ENCODE measurements around the gene CCDC40. TPM values are rescaled to one million over a fixed set of nuclear protein-coding genes. Genes with fewer than 3 reads are reported as not detected.
A peak's percentile ranks its signal among the peaks of the same experiment; 100 is the strongest.

The CCDC40 gene
- total and polyA plus RNA-seq, 2 donors (not counting 1 experiment from before 2014, with no cell fraction given), result 0.53 to 1.5 TPM

GRCh38 chr17:80003969-80004368, 32.5 kb upstream of the CCDC40 start:
- TF ChIP-seq, protein P1, sequence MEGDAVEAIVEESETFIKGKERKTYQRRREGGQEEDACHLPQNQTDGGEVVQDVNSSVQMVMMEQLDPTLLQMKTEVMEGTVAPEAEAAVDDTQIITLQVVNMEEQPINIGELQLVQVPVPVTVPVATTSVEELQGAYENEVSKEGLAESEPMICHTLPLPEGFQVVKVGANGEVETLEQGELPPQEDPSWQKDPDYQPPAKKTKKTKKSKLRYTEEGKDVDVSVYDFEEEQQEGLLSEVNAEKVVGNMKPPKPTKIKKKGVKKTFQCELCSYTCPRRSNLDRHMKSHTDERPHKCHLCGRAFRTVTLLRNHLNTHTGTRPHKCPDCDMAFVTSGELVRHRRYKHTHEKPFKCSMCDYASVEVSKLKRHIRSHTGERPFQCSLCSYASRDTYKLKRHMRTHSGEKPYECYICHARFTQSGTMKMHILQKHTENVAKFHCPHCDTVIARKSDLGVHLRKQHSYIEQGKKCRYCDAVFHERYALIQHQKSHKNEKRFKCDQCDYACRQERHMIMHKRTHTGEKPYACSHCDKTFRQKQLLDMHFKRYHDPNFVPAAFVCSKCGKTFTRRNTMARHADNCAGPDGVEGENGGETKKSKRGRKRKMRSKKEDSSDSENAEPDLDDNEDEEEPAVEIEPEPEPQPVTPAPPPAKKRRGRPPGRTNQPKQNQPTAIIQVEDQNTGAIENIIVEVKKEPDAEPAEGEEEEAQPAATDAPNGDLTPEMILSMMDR (conservative IDR thresholded peaks at IDR 0.05 in 1 of 2, IDR thresholded peaks at IDR 0.05 in 1 of 2; ENCODE audit: low read depth in 1 of 2, low read length in 2 of 2), result no peak
- TF ChIP-seq EZH2 (IDR thresholded peaks at IDR 0.05; ENCODE audit: low read length, missing control alignments), result no peak
- DNase-seq (ENCODE audit: low read depth in 2 of 2), result no peak
- H3K4me3 ChIP-seq (replicated peaks in 1 of 4; ENCODE audit: control extremely low read depth in 1 of 4, insufficient read depth in 1 of 4, low read depth in 3 of 4, low read length in 4 of 4), result no peak overlapping the region

GRCh38 chr17:80005360-80006338, 30.8 kb upstream of the CCDC40 start:
- peak in 1 of 2 donors; percentile 38 for DNase-seq (ENCODE audit: low read depth in 2 of 2)
- no peaks in the 10 kb centered on the region for H3K79me2 ChIP-seq (ENCODE audit: control insufficient read depth, insufficient read depth, low read length)
- no peaks in the 10 kb centered on the region for H3K4me1 ChIP-seq (ENCODE audit: control insufficient read depth, extremely low read depth, insufficient read depth, low read length)
- TF ChIP-seq EZH2 (IDR thresholded peaks at IDR 0.05; ENCODE audit: low read length, missing control alignments), result no peak
- TF ChIP-seq, protein P1 (conservative IDR thresholded peaks at IDR 0.05 in 1 of 2, IDR thresholded peaks at IDR 0.05 in 1 of 2; ENCODE audit: low read depth in 1 of 2, low read length in 2 of 2), result peak; percentile 84 to 95
- H3K4me3 ChIP-seq (replicated peaks in 1 of 4; ENCODE audit: control extremely low read depth in 1 of 4, insufficient read depth in 1 of 4, low read depth in 3 of 4, low read length in 4 of 4), result no peak overlapping the region
- H3K27me3 ChIP-seq (ENCODE audit: control insufficient read depth, insufficient read depth, low read length), result no peaks in the 10 kb centered on the region
- H4K20me1 ChIP-seq (ENCODE audit: control insufficient read depth, extremely low read depth, insufficient read depth, low read length), result no peaks in the 10 kb centered on the region
- H2AFZ ChIP-seq (ENCODE audit: low read length), result no peak overlapping the region
- H3K9me3 ChIP-seq (ENCODE audit: control insufficient read depth, insufficient read depth, low read depth, low read length), result no peaks in the 10 kb centered on the region
- peak overlapping the region; percentile 27 for H3K4me2 ChIP-seq (ENCODE audit: extremely low read depth, insufficient read depth, low read length)
- H3K9ac ChIP-seq (ENCODE audit: insufficient read depth, low read length), result no peak overlapping the region
- peaks cover 3% of the 10 kb centered on the region for H3K36me3 ChIP-seq (ENCODE audit: control insufficient read depth, insufficient read depth, low read length)
- no peak overlapping the region for H3K27ac ChIP-seq (ENCODE audit: insufficient read depth, low read length)

More at GRCh38 chr17:80003969-80004368, 32.5 kb upstream of the CCDC40 start:
- Histone ChIP-seq H3K4me1 (ENCODE audit: control insufficient read depth, extremely low read depth, insufficient read depth, low read length) (no peaks in the 10 kb centered on the region), H3K79me2 (ENCODE audit: control insufficient read depth, insufficient read depth, low read length) (no peaks in the 10 kb centered on the region), H3K9me3 (ENCODE audit: control insufficient read depth, insufficient read depth, low read depth, low read length) (no peaks in the 10 kb centered on the region), H2AFZ (ENCODE audit: low read length) (no peak overlapping the region), H3K27ac (ENCODE audit: insufficient read depth, low read length) (no peak overlapping the region), H3K27me3 (ENCODE audit: control insufficient read depth, insufficient read depth, low read length) (no peaks in the 10 kb centered on the region), H4K20me1 (ENCODE audit: control insufficient read depth, extremely low read depth, insufficient read depth, low read length) (no peaks in the 10 kb centered on the region), H3K9ac (ENCODE audit: insufficient read depth, low read length) (no peak overlapping the region), H3K4me2 (ENCODE audit: extremely low read depth, insufficient read depth, low read length) (no peak overlapping the region), H3K36me3 (ENCODE audit: control insufficient read depth, insufficient read depth, low read length) (no peaks in the 10 kb centered on the region)

GRCh38 chr17:80006339-80006720, 30.1 kb upstream of the CCDC40 start:
- H2AFZ ChIP-seq (ENCODE audit: low read length), result no peak overlapping the region

More at GRCh38 chr17:80006339-80006720, 30.1 kb upstream of the CCDC40 start:
- H3K79me2 ChIP-seq (ENCODE audit: control insufficient read depth, insufficient read depth, low read length), result no peaks in the 10 kb centered on the region
- H3K27me3 ChIP-seq (ENCODE audit: control insufficient read depth, insufficient read depth, low read length), result no peaks in the 10 kb centered on the region
- no peaks in the 10 kb centered on the region for H3K4me1 ChIP-seq (ENCODE audit: control insufficient read depth, extremely low read depth, insufficient read depth, low read length)
- H3K4me3 ChIP-seq (replicated peaks in 1 of 4; ENCODE audit: control extremely low read depth in 1 of 4, insufficient read depth in 1 of 4, low read depth in 3 of 4, low read length in 4 of 4), result no peak overlapping the region
- no peak for DNase-seq (ENCODE audit: low read depth in 2 of 2)
- H3K9me3 ChIP-seq (ENCODE audit: control insufficient read depth, insufficient read depth, low read depth, low read length), result no peaks in the 10 kb centered on the region
- H3K4me2 ChIP-seq (ENCODE audit: extremely low read depth, insufficient read depth, low read length), result no peak overlapping the region
- no peaks in the 10 kb centered on the region for H4K20me1 ChIP-seq (ENCODE audit: control insufficient read depth, extremely low read depth, insufficient read depth, low read length)
- peaks cover 3% of the 10 kb centered on the region for H3K36me3 ChIP-seq (ENCODE audit: control insufficient read depth, insufficient read depth, low read length)
- H3K9ac ChIP-seq (ENCODE audit: insufficient read depth, low read length), result no peak overlapping the region
- TF ChIP-seq EZH2 (IDR thresholded peaks at IDR 0.05; ENCODE audit: low read length, missing control alignments), result no peak
- TF ChIP-seq, protein P1 (conservative IDR thresholded peaks at IDR 0.05 in 1 of 2, IDR thresholded peaks at IDR 0.05 in 1 of 2; ENCODE audit: low read depth in 1 of 2, low read length in 2 of 2), result no peak
- H3K27ac ChIP-seq (ENCODE audit: insufficient read depth, low read length), result no peak overlapping the region

All from fibroblast of lung (primary cell).